NCI-H2196 treated with DMSO at 0.1 percent for 48 hours (cell line): Measurements from ENCODE around the gene SPSB2.
A peak's percentile ranks its signal among the peaks of the same experiment; 100 is the strongest.

Experiments used
- DNase-seq: peaks from one replicate; lab custom pipeline; 2025; ENCODE audit not compliant: unreplicated experiment; lab: John Stamatoyannopoulos, UW

The SPSB2 gene

DNA sequence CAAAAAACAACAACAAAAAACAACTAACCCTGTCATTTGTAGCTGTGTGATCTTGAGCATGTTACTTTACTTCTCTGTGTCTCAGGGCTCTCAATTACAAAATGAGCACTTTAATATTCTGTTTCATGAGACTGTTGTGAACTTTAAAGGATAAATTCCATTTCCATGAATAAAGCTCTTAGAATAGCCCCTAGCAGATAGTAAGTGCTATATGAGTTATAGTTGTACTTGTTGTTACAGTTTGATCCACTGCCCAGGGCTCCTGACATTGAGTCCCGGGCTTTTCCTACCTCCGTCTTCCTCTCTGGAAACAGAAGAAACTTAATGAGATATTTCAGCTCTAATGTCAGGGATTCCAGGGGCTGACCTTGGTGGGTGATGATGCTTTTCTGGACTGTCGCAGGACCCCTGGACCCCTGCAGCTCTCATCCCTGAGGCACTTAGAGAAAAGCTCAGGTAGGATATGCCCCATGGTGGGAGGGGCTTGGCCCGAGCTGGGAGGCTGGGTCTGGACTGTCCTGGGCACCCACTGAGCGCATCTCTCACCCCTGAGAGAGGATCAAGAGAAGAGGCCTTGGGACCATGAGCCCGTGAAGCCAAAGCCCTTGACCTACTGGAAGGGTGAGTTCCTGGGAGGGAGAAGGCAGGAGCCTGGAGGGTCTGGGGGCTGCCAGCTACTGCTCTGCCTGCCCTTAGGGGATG, 39.8 kb downstream of the SPSB2 start:
- no peak for DNase-seq

DNA sequence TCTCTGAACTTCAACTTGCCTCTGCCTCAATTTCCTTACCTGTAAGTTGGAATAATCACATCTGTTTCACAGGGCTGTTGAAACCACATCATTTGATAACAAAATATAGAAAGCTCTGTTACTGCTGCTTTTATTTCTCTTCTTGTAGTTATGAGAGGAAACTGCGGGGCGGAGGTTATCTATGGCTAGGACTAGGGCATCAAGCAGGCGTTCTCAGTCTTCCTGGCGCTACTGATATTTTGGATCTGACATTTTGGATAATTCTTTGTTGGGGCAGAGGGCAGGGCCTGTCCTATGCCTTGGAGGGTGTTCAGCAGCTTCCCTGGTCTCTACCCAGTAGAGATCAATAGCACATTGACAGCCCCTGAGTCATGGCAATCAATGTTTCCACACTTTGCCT, 41.0 kb downstream of the SPSB2 start:
- DNase-seq = no peak

DNA sequence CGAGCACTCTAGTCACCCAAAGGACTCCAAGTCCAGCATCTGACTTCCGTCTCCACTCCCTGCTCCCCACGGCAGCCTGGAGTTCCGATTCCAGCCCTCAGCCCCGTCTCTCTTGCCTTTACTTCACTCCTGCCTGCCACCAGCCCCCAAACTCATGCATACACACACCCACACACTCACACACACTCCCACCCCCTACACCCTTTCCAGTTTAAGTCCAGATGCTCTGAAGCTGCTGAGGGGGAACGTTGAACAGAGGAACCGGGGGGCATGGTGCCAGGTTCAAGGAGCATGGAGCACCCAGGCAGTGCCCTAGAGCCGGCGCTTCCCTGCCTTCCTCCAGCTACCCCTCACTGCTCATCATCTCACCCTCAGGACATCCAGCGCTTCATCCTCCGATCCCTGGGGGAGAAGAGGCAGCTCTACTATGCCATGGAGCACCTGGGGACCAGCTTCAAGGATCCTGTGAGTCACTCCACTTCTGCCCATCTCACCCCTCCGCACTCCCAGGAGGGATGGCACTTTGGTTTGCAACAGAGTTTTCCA, 41.6 kb downstream of the SPSB2 start:
- no peak for DNase-seq

DNA sequence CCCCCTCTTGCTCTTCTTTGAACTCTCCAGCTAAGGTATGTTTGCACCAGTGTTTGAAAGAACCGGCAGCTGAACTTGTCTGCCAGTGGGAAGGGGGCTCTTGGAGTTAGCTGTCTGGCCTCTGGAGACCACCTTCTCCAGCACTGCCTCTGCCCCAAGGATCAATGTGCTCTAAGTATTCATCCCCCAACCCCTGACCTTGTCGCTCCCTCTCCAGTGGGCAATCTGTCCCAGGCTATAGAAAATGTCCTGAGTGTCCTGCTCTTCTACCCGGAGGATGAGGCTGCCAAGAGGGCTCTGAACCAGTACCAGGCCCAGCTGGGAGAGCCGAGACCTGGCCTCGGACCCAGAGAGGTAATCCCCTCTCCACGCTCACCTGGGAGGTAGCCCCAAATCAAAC, 42.1 kb downstream of the SPSB2 start:
- DNase-seq = no peak

- no peak for DNase-seq
Observed at GRCh38 chr12:6830286-6830890, 42.7 kb downstream of the SPSB2 start.

- no peak for DNase-seq
Observed at GRCh38 chr12:6829536-6830220, 43.4 kb downstream of the SPSB2 start.

- DNase-seq = no peak
Observed at GRCh38 chr12:6828781-6829535, 44.1 kb downstream of the SPSB2 start.

DNA sequence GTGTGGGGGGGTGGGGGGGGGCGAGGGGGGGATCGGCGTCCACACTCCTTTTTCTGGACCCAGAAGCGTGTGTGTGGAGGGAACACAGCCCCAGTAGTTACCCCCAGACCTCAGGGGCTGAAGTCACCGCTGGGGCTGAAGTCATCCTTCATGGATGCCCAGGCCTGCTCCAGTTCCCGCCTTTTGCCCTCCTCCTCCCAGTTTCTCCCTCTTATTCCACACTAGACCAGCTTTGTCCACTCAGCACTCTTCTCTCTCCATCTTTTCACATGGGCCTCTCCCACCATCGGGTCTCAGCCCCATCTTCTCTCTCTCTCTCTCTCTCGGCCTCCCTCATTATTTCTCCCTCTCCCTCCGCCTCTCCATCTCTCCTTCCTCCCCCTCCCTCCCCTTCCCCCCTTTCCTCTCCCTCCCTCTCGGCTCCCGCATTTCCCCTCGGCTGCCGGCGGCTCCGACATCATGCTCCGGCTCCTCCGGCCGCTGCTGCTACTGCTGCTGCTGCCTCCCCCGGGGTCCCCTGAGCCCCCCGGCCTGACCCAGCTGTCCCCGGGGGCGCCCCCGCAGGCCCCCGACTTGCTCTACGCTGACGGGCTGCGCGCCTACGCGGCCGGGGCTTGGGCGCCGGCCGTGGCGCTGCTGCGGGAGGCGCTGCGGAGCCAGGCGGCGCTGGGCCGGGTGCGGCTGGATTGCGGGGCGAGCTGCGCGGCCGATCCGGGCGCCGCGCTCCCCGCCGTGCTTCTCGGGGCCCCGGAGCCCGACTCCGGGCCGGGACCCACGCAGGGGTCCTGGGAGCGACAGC, 44.9 kb downstream of the SPSB2 start, which contains the start of gene P3H3:
Gene P3H3 (plus strand): TSS at position 426 of the 799 bp plus-strand sequence. CDS start 34 bp downstream, at position 460.
- no peak for DNase-seq

DNA sequence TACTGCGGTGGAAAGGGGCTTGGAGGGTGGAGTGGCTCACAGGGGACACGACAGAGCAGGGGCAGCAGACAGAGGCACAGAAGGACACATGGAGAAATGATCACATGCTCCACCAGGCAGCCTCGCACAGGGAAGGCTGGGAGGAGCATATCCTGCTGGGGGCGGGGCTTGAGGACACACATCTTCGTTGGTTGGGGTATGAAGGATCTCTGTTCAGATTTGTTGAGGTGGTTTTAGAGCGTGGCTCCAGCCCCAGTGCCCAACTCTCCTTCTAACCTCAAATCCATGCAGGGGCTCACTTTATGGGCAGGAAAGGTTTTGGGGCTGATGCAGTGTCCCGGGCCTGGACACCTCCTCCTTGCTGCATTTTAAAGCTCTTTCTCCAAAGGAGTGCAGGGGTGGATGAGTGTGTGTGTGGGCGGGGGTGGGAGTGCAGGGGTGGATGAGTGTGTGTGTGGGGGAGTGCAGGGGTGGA, 45.6 kb downstream of the SPSB2 start:
- peak; percentile 25 for DNase-seq

GRCh38 chr12:6826734-6827436, 46.2 kb downstream of the SPSB2 start:
- no peak for DNase-seq

GRCh38 chr12:6826125-6826733, 46.9 kb downstream of the SPSB2 start:
- no peak for DNase-seq

GRCh38 chr12:6825398-6826124, 47.5 kb downstream of the SPSB2 start:
- peak; percentile 35 for DNase-seq

DNA sequence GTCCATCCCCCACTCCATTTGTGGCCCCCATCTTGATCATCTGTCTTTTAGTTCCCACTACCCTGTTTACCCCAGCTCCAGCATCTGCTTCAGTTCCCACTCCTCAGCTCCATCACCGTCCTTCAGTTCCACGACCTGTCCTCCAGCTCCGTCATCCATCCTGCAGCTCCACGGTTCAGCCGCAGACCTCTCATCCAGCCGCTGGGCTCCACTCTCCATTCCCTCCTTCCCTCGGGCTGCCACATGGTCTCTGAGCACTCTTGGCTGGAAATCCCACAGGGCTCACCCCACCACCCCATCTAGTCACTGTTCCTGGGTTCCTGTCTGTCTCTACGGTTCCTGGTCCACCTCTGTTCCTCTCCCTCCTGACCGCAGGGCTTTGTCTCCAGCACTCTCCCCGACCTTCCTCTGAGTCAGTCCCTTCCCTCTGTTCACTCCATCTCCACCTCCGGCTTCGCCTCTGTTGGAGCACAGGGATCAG, 48.2 kb downstream of the SPSB2 start:
- DNase-seq = no peak

DNA sequence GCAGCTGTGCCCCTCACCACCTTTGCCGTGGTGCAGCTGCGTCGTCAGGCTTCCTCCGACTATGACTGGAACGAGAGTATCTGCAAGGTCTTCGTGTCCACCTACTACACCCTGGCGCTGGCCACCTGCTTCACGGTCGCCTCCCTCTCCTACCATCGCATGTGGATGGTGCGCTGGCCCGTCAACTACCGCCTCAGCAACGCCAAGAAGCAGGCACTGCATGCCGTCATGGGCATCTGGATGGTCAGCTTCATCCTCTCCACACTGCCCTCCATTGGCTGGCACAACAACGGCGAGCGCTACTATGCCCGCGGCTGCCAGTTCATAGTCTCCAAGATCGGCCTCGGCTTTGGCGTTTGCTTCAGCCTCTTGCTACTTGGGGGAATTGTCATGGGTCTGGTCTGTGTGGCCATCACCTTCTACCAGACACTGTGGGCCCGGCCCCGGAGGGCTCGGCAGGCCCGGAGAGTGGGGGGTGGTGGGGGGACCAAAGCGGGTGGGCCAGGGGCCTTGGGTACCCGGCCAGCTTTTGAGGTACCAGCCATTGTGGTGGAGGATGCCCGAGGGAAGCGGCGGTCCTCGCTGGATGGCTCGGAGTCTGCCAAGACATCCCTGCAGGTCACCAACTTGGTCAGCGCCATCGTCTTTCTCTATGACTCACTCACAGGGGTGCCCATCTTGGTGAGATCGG, 48.9 kb downstream of the SPSB2 start:
- no peak for DNase-seq

GRCh38 chr12:6823182-6824084, 49.7 kb downstream of the SPSB2 start:
- DNase-seq = no peak

DNA sequence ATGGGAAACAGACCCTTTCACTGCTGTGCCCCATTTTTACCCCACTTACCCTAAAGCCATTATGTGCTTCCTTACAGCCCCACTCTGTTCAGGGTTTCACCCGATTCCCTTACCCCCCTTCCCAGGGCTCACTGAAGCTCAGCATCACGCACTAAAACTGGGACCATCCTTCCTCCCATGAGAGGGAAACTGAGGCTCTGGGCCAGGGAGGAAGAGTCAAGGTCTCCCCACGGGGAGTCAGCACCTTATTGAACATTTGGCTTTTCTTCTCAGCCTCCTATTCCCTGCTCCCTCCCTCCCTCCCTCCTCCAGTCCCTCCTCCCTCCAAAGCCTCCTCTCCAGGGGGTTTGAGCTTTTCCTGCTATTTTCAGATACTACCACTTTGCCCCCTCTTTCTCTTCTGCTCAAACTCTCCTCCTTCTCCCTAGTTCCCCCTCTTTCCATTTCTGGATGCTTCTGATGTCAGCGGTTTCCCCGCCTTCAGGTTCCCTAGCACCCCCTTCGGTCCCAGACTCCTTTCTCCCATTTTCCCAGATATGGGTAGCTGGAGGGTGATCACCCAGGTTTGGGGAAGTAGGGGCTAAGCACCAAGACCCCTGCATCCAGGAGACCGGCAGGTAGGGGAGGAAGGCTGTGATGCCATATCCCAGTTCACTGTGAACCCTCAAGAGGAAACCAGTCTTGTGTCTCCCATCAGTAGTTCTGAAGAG, 50.5 kb downstream of the SPSB2 start:
- no peak for DNase-seq
